Keratinocyte (primary cell): Measurements from ENCODE around the gene GRK6.

Source experiments
- EZH2 ChIP-seq: IDR thresholded peaks from one replicate; pipeline ENCODE4 v1.6.1; 2012; ENCODE audit warnings: inconsistent platforms, mild to moderate bottlenecking, low read length, moderate library complexity
- TF ChIP-seq, protein P1 (sequence below), 3 experiments: IDR thresholded peaks in 1 of 3; conservative IDR thresholded peaks in 1 of 3; optimal IDR thresholded peaks in 1 of 3; 2 replicates in 2 of 3; 3 replicates in 1 of 3; pipeline versions ENCODE3 to v1.5.1; 2011; ENCODE audit warnings: low read length in 3 of 3, mild to moderate bottlenecking in 3 of 3, moderate library complexity in 2 of 3, control low read depth in 1 of 3, inconsistent platforms in 1 of 3; ENCODE audit not compliant: insufficient read depth in 2 of 3; ENCODE audit errors: extremely low read depth in 1 of 3

- TF ChIP-seq, protein P1, sequence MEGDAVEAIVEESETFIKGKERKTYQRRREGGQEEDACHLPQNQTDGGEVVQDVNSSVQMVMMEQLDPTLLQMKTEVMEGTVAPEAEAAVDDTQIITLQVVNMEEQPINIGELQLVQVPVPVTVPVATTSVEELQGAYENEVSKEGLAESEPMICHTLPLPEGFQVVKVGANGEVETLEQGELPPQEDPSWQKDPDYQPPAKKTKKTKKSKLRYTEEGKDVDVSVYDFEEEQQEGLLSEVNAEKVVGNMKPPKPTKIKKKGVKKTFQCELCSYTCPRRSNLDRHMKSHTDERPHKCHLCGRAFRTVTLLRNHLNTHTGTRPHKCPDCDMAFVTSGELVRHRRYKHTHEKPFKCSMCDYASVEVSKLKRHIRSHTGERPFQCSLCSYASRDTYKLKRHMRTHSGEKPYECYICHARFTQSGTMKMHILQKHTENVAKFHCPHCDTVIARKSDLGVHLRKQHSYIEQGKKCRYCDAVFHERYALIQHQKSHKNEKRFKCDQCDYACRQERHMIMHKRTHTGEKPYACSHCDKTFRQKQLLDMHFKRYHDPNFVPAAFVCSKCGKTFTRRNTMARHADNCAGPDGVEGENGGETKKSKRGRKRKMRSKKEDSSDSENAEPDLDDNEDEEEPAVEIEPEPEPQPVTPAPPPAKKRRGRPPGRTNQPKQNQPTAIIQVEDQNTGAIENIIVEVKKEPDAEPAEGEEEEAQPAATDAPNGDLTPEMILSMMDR (optimal IDR thresholded peaks at IDR 0.05 in 1 of 3, IDR thresholded peaks at IDR 0.05 in 1 of 3, conservative IDR thresholded peaks at IDR 0.05 in 1 of 3; ENCODE audit: extremely low read depth in 1 of 3, insufficient read depth in 2 of 3, low read length in 3 of 3): no peak
- TF ChIP-seq EZH2: no peak
Measured at GRCh38 chr5:177384134-177384533, 42.3 kb upstream of the GRK6 start, which contains the start of gene SLC34A1.
